Spleen (tissue), 13 donors: Measurements from ENCODE around the gene IFNA5. TPM values are rescaled to one million over a fixed set of nuclear protein-coding genes. Genes with fewer than 3 reads are reported as not detected.

Experiments used
- DNase-seq: peaks from one replicate; pipeline ENCODE4 v3.0.0-alpha.2; 2020
- H3K27ac ChIP-seq, 8 donors: fragments of 200-600 bp; sonication (generic) in 7 of 8; 1 replicate in 4 of 8; 2 replicates in 4 of 8; pipeline versions ENCODE4 v1.5.0 to v1.8.0; 2016 to 2021; ENCODE audit warnings: inconsistent platforms in 4 of 8, mild to moderate bottlenecking in 4 of 8, moderate library complexity in 1 of 8
- H3K27me3 ChIP-seq, 7 donors: fragments of 200-600 bp; sonication (generic) in 6 of 7; replicated peaks in 1 of 7; 1 replicate in 4 of 7; 2 replicates in 3 of 7; pipeline versions ENCODE4 v1.5.0 to v1.8.0; 2016 to 2021; ENCODE audit warnings: inconsistent platforms in 3 of 7, mild to moderate bottlenecking in 1 of 7
- H3K36me3 ChIP-seq, 6 donors: fragments of 200-600 bp; sonication (generic) in 5 of 6; 1 replicate in 4 of 6; 2 replicates in 2 of 6; pipeline versions ENCODE4 v1.5.0 to v1.8.0; 2016 to 2021; ENCODE audit warnings: inconsistent platforms in 2 of 6
- H3K4me1 ChIP-seq, 6 donors: fragments of 200-600 bp; sonication (generic) in 5 of 6; 1 replicate in 3 of 6; 2 replicates in 3 of 6; pipeline versions ENCODE4 v1.5.0 to v1.8.0; 2016 to 2021; ENCODE audit warnings: inconsistent platforms in 3 of 6
- H3K4me3 ChIP-seq, 8 donors: fragments of 200-600 bp; sonication (generic) in 7 of 8; 1 replicate in 4 of 8; 2 replicates in 4 of 8; pipeline versions ENCODE4 v1.5.0 to v1.8.0; 2016 to 2021; ENCODE audit warnings: inconsistent platforms in 4 of 8, mild to moderate bottlenecking in 4 of 8, moderate library complexity in 2 of 8
- H3K9me3 ChIP-seq, 8 donors: fragments of 200-600 bp; sonication (generic) in 7 of 8; 1 replicate in 4 of 8; 2 replicates in 4 of 8; pipeline versions ENCODE4 v1.5.0 to v1.8.0; 2016 to 2021; ENCODE audit warnings: inconsistent platforms in 4 of 8
- POLR2A ChIP-seq, 3 donors: fragments of 450-650 bp; IDR thresholded peaks; one replicate each; pipeline ENCODE4 v1.5.1; 2017; ENCODE audit warnings: antibody characterized with exemption in 3 of 3, mild to moderate bottlenecking in 1 of 3
- POLR2AphosphoS5 ChIP-seq, 3 donors: sonication (generic); formaldehyde crosslinking; IDR thresholded peaks; one replicate each; pipeline ENCODE4 v1.5.1; 2017; ENCODE audit warnings: antibody characterized with exemption in 3 of 3
- WGBS, 5 donors: extraction: QIAGEN DNeasy Blood & Tissue Kit in 3 of 5; methylation state at CpG; one replicate each; pipeline versions ENCODE4 v1.1.5 to v1.1.7; 2013 to 2018; 5-methylcytosine and 5-hydroxymethylcytosine counted together
- intact Hi-C: fragments of 100-400 bp; cut with DNase I; formaldehyde crosslinking; loops from one replicate; pipeline ENCODE4 v1.15.0; 2023; ENCODE audit warnings: low total_unique reads
- long read RNA-seq, 2 donors: transcript quantifications; one replicate each; lab custom pipeline, GENCODE V29; 2026
- polyA plus RNA-seq, 3 donors: library from polyadenylated mRNA; stranded (reverse); fragments of 200-250 nt; gene quantifications; one replicate each; pipeline ENCODE4 v1.2.1, GENCODE V29; 2013
- total RNA-seq, 7 donors: library from RNA; depleted of rRNA in 3 of 7; stranded (reverse); fragments of >200 nt in 3 of 7; fragmentation: NEBNext Ultra II Directional in 4 of 7; extraction: Animal tissue kit (Norgen Biotek cat#: 25700) in 4 of 7; gene quantifications; one replicate each; pipeline versions ENCODE4 v1.1.0 to v1.2.1, GENCODE V29; 2016 to 2021
- TF ChIP-seq, protein P1 (sequence below), 11 experiments: fragments of 200-600 bp in 7 of 11; fragments of 450-650 bp in 4 of 11; sonication (generic) in 4 of 11; IDR thresholded peaks in 8 of 11; conservative IDR thresholded peaks in 3 of 11; 1 replicate in 7 of 11; 2 replicates in 4 of 11; pipeline versions ENCODE4 v1.4.0 to v1.8.0; 2016 to 2021; ENCODE audit warnings: antibody characterized with exemption in 11 of 11, inconsistent platforms in 4 of 11, mild to moderate bottlenecking in 1 of 11
- donor health status: healthy with polysubstance abuse.
- donor health status: DM: no; HTN: no; CAD: no; lungs with moderate emphysema.
- donor health status: DM: no; HTN: no; CAD: no.
- donor health status: Bipolar disorder and iron deficiency.
- donor health status: healthy.
- donor health status: DM: no; HTN: no; CAD: no.
- donor health status: DM: yes; HTN: yes; CAD: no.

Gene IFNA5
- 1 to 10 TPM in 1 of 7 donors, not detected in 6; 1.2 TPM for total RNA-seq
- not detected for polyA plus RNA-seq
- long read RNA-seq, donor 1 = 0 reads
- long read RNA-seq, donor 2 = 0 reads

GRCh38 chr9:21305213-21305612 lies at the start of gene IFNA5:
TSS of gene IFNA5 (minus strand) at chr9:21305313. CDS start at chr9:21305256, 57 bp downstream.
- H3K4me1 ChIP-seq = no peaks in the 10 kb centered on the region
- no peaks in the 10 kb centered on the region for H3K9me3 ChIP-seq
- no peak within 1 kb of the TSS for H3K27ac ChIP-seq
- H3K27me3 ChIP-seq = peaks cover 0 to 26% (median 0%) of the 10 kb centered on the region in 7 donors
- TF ChIP-seq POLR2AphosphoS5 (IDR thresholded peaks at IDR 0.05) (no peak), POLR2A (IDR thresholded peaks at IDR 0.05) (no peak)
- 74 to 86% (median 81%) methylated on average over 2 of the region's 2 CpGs for WGBS, 5 donors
- H3K4me3 ChIP-seq = no peak within 1 kb of the TSS
- no peak for DNase-seq
- no peaks in the 10 kb centered on the region for H3K36me3 ChIP-seq
- intact Hi-C loops = no loop called here

DNA sequence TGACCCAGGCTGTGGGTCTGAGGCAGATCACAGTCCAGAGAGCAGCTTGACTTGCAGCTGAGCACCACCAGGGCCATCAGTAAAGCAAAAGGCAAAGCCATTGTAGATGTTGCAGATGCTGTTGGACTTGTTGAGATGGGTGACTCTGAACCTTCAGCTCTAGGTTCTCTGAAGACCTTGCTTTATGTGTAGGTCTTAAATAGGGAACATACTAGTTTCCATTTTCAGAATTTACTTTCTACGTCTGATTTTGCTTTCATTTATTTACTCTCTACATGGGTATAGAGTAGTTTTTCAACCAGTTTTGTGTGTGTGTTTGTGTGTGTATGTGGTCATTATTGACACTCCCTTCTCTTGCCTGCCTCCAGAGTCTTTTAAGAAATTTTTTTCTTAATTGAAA lies 45.7 kb upstream of the IFNA5 start, which contains the start of gene IFNA6:
IFNA6 (minus strand) TSS at position 101 of the 400 bp plus-strand sequence; CDS start at position 101, 0 bp downstream.
- TF ChIP-seq, protein P1, sequence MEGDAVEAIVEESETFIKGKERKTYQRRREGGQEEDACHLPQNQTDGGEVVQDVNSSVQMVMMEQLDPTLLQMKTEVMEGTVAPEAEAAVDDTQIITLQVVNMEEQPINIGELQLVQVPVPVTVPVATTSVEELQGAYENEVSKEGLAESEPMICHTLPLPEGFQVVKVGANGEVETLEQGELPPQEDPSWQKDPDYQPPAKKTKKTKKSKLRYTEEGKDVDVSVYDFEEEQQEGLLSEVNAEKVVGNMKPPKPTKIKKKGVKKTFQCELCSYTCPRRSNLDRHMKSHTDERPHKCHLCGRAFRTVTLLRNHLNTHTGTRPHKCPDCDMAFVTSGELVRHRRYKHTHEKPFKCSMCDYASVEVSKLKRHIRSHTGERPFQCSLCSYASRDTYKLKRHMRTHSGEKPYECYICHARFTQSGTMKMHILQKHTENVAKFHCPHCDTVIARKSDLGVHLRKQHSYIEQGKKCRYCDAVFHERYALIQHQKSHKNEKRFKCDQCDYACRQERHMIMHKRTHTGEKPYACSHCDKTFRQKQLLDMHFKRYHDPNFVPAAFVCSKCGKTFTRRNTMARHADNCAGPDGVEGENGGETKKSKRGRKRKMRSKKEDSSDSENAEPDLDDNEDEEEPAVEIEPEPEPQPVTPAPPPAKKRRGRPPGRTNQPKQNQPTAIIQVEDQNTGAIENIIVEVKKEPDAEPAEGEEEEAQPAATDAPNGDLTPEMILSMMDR (IDR thresholded peaks at IDR 0.05 in 8 of 11, conservative IDR thresholded peaks at IDR 0.05 in 3 of 11) = no peak
- TF ChIP-seq POLR2A (IDR thresholded peaks at IDR 0.05) (no peak), POLR2AphosphoS5 (IDR thresholded peaks at IDR 0.05) (no peak)
- H3K27ac ChIP-seq = no peak within 1 kb of the TSS
- intact Hi-C loops = no loop called here
- H3K4me3 ChIP-seq = no peak within 1 kb of the TSS
- WGBS, 5 donors = 72 to 88% (median 86%) methylated on average over 1 of the region's 1 CpG
- peaks cover 0 to 10% (median 0%) of the 10 kb centered on the region in 8 donors for H3K9me3 ChIP-seq
- DNase-seq = no peak
- no peaks in the 10 kb centered on the region for H3K27me3 ChIP-seq
- no peaks in the 10 kb centered on the region for H3K36me3 ChIP-seq
- H3K4me1 ChIP-seq = no peaks in the 10 kb centered on the region

- Histone ChIP-seq H3K27ac (no peak overlapping the region), H3K4me1 (no peaks in the 10 kb centered on the region), H3K9me3 (peaks cover 0 to 6% (median 0%) of the 10 kb centered on the region in 8 donors), H3K36me3 (no peaks in the 10 kb centered on the region), H3K27me3 (peaks cover 0 to 4% (median 0%) of the 10 kb centered on the region in 7 donors), H3K4me3 (no peak overlapping the region)
- intact Hi-C loops = no loop called here
- 76 to 81% (median 80%) methylated on average over 3 of the region's 3 CpGs for WGBS, 5 donors
- TF ChIP-seq POLR2A (IDR thresholded peaks at IDR 0.05) = no peak
- no peak for TF ChIP-seq POLR2AphosphoS5 (IDR thresholded peaks at IDR 0.05)
- TF ChIP-seq, protein P1 (IDR thresholded peaks at IDR 0.05 in 8 of 11, conservative IDR thresholded peaks at IDR 0.05 in 3 of 11) = no peak
- no peak for DNase-seq
Measured at GRCh38 chr9:21348430-21348970, 43.4 kb upstream of the IFNA5 start.

DNA sequence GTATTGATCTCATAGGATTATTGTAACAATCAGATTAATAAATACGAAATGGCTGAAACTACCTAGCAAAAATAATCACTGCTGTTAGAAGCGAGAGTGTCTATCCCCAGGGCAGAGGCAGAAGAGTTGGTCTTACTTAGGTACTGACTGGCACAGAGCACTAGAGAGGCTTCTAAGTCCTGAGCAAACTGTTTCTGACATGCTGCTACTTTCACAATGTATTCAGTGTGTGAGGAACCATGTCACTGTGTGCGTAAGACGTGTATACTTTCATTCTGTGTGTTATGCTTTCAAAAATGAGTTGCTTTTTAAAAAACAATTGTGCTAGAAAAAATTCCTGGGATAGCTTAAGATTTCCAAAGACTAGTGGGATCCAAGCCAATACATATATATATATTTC lies 35.6 kb upstream of the IFNA5 start:
- no peak for TF ChIP-seq POLR2A (IDR thresholded peaks at IDR 0.05)
- TF ChIP-seq, protein P1 (IDR thresholded peaks at IDR 0.05 in 8 of 11, conservative IDR thresholded peaks at IDR 0.05 in 3 of 11) = no peak
- TF ChIP-seq POLR2AphosphoS5 (IDR thresholded peaks at IDR 0.05) = no peak
- peaks cover 0 to 6% (median 0%) of the 10 kb centered on the region in 8 donors for H3K9me3 ChIP-seq
- no peaks in the 10 kb centered on the region for H3K36me3 ChIP-seq
- H3K27me3 ChIP-seq = peaks cover 0 to 4% (median 0%) of the 10 kb centered on the region in 7 donors
- intact Hi-C loops = no loop called here
- DNase-seq = no peak
- H3K4me3 ChIP-seq = no peak overlapping the region
- peaks cover 0 to 5% (median 3%) of the 10 kb centered on the region in 6 donors for H3K4me1 ChIP-seq
- no peak overlapping the region for H3K27ac ChIP-seq
- 86 to 95% (median 89%) methylated on average over 4 of the region's 4 CpGs for WGBS, 5 donors
